Prostate gland (tissue), 2 donors: Measurements from ENCODE around the gene KASH5.

Experiments
- POLR2AphosphoS5 ChIP-seq: sonication (generic); formaldehyde crosslinking; IDR thresholded peaks from one replicate; pipeline ENCODE4 v1.6.1; 2017; ENCODE audit warnings: antibody characterized with exemption
- TF ChIP-seq, protein P1 (sequence below), 4 experiments: fragments of 200-600 bp in 2 of 4; fragments of 450-650 bp in 2 of 4; sonication (generic) in 2 of 4; IDR thresholded peaks; 1 replicate in 3 of 4; 2 replicates in 1 of 4; pipeline ENCODE4 v1.5.1; 2016 to 2019; ENCODE audit warnings: antibody characterized with exemption in 4 of 4, mild to moderate bottlenecking in 2 of 4, moderate library complexity in 2 of 4

DNA sequence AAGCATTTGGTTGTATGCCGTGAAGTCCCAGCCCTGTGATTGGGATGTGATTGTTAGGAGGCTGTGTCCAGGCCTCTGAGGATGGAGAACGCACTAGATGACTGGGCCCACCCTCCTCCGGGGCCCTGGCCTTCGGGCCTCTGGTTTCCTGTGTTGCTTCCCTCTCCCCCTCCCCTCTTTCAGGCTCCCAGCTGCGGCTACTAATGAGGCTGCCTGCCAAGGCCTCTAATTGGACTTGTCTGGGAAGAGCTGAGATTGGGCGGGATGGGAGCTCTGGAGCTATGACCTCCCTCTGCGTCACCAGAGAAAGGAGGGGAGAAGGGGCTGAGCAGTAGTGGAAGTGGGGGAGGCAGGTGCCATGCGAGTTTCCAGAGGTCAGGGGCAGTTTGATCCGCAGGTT lies 25.3 kb downstream of the KASH5 start:
- TF ChIP-seq, protein P1, sequence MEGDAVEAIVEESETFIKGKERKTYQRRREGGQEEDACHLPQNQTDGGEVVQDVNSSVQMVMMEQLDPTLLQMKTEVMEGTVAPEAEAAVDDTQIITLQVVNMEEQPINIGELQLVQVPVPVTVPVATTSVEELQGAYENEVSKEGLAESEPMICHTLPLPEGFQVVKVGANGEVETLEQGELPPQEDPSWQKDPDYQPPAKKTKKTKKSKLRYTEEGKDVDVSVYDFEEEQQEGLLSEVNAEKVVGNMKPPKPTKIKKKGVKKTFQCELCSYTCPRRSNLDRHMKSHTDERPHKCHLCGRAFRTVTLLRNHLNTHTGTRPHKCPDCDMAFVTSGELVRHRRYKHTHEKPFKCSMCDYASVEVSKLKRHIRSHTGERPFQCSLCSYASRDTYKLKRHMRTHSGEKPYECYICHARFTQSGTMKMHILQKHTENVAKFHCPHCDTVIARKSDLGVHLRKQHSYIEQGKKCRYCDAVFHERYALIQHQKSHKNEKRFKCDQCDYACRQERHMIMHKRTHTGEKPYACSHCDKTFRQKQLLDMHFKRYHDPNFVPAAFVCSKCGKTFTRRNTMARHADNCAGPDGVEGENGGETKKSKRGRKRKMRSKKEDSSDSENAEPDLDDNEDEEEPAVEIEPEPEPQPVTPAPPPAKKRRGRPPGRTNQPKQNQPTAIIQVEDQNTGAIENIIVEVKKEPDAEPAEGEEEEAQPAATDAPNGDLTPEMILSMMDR (IDR thresholded peaks at IDR 0.05): no peak
- no peak for TF ChIP-seq POLR2AphosphoS5
